ENCODE data around the gene MICALL1.

MICALL1 gene

GRCh38 chr22:37918580-37919270 is 12.6 kb downstream of the MICALL1 start:
- no peak for TF ChIP-seq FOXM1 (IDR thresholded peaks at IDR 0.05; ENCODE audit: borderline replicate concordance, low read depth)
- no peak for TF ChIP-seq CREB1 (IDR thresholded peaks at IDR 0.05; ENCODE audit: low read depth)
- TF ChIP-seq TEAD4 (IDR thresholded peaks at IDR 0.05), result no peak
- TF ChIP-seq TCF12 (IDR thresholded peaks at IDR 0.05; ENCODE audit: low read depth), result no peak
- no peak for TF ChIP-seq NFIC (IDR thresholded peaks at IDR 0.05)
- TF ChIP-seq EP300 (IDR thresholded peaks at IDR 0.05; ENCODE audit: borderline replicate concordance), result no peak
- no peak for TF ChIP-seq REST (IDR thresholded peaks at IDR 0.05; ENCODE audit: low read depth)
- TF ChIP-seq EGR1 (IDR thresholded peaks at IDR 0.05), result no peak
- TF ChIP-seq TAF1 (IDR thresholded peaks at IDR 0.05; ENCODE audit: low read depth), result no peak
- no peak for TF ChIP-seq ZBTB7A (IDR thresholded peaks at IDR 0.05; ENCODE audit: low read depth)
- TF ChIP-seq, protein P1, sequence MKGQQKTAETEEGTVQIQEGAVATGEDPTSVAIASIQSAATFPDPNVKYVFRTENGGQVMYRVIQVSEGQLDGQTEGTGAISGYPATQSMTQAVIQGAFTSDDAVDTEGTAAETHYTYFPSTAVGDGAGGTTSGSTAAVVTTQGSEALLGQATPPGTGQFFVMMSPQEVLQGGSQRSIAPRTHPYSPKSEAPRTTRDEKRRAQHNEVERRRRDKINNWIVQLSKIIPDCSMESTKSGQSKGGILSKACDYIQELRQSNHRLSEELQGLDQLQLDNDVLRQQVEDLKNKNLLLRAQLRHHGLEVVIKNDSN (IDR thresholded peaks at IDR 0.05), result no peak
- no peak for TF ChIP-seq YY1 (IDR thresholded peaks at IDR 0.05; ENCODE audit: low read depth)
- TF ChIP-seq, protein P2, sequence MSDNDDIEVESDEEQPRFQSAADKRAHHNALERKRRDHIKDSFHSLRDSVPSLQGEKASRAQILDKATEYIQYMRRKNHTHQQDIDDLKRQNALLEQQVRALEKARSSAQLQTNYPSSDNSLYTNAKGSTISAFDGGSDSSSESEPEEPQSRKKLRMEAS (IDR thresholded peaks at IDR 0.05), result no peak
- TF ChIP-seq CEBPB (IDR thresholded peaks at IDR 0.05), result no peak
- TF ChIP-seq RAD21 (IDR thresholded peaks at IDR 0.05; ENCODE audit: low read depth), result no peak

- TF ChIP-seq EGR1 (IDR thresholded peaks at IDR 0.05) (no peak), YY1 (IDR thresholded peaks at IDR 0.05; ENCODE audit: low read depth) (no peak), TAF1 (IDR thresholded peaks at IDR 0.05; ENCODE audit: low read depth) (no peak), CREB1 (IDR thresholded peaks at IDR 0.05; ENCODE audit: low read depth) (no peak), NFIC (IDR thresholded peaks at IDR 0.05) (no peak), TCF12 (IDR thresholded peaks at IDR 0.05; ENCODE audit: low read depth) (no peak), EP300 (IDR thresholded peaks at IDR 0.05; ENCODE audit: borderline replicate concordance) (no peak), FOXM1 (IDR thresholded peaks at IDR 0.05; ENCODE audit: borderline replicate concordance, low read depth) (no peak), REST (IDR thresholded peaks at IDR 0.05; ENCODE audit: low read depth) (no peak), TEAD4 (IDR thresholded peaks at IDR 0.05) (no peak), ZBTB7A (IDR thresholded peaks at IDR 0.05; ENCODE audit: low read depth) (no peak), CEBPB (IDR thresholded peaks at IDR 0.05) (no peak), RAD21 (IDR thresholded peaks at IDR 0.05; ENCODE audit: low read depth) (no peak)
- TF ChIP-seq, protein P1 (IDR thresholded peaks at IDR 0.05), result no peak
- TF ChIP-seq, protein P2 (IDR thresholded peaks at IDR 0.05), result no peak
Observed at GRCh38 chr22:37920126-37920525, 14.0 kb downstream of the MICALL1 start.

GRCh38 chr22:37922191-37922590 is 16.1 kb downstream of the MICALL1 start:
- TF ChIP-seq FOXM1 (IDR thresholded peaks at IDR 0.05; ENCODE audit: borderline replicate concordance, low read depth) (no peak), TCF12 (IDR thresholded peaks at IDR 0.05; ENCODE audit: low read depth) (no peak), EGR1 (IDR thresholded peaks at IDR 0.05) (no peak), EP300 (IDR thresholded peaks at IDR 0.05; ENCODE audit: borderline replicate concordance) (no peak), REST (IDR thresholded peaks at IDR 0.05; ENCODE audit: low read depth) (no peak), NFIC (IDR thresholded peaks at IDR 0.05) (no peak), CEBPB (IDR thresholded peaks at IDR 0.05) (no peak), TAF1 (IDR thresholded peaks at IDR 0.05; ENCODE audit: low read depth) (no peak)
- TF ChIP-seq, protein P1 (IDR thresholded peaks at IDR 0.05), result no peak

DNA sequence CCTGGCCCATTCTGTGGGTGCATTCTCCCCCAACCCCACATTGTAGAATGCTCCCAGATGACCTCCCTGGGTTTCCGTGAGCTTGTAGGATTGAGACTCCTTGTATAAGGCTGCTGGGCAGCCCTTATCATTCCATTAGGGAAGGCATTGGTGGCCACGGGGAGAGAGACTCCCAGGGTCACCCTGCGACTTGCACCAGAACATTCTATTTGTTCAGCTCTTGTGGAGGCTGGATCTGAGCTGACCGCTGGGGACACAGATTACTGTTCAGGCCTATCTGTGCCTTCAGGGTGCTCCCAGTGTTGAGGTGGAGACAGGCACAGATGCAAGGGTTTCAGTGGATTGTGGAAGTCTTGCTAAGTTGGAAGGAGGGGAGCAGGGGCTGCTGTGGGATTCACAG is 17.8 kb downstream of the MICALL1 start:
- TF ChIP-seq, protein P1 (IDR thresholded peaks at IDR 0.05), result no peak
